Hematopoietic multipotent progenitor cell treated with erythropoietin and hydrocortisone succinate and interleukin-3 and kit ligand, for 15 days (in vitro differentiated cells): ENCODE results near the gene RNF138.
"Not testable (repeated sequence)": the region's sequence is repeated elsewhere in the genome, so short reads cannot be mapped to it uniquely, and the experiment has no call there.

Experiments used
- DNase-seq: peaks from one replicate; pipeline ENCODE4 v3.0.0-alpha.2; 2015; ENCODE audit warnings: low spot score

RNF138 gene

GRCh38 chr18:32173654-32174053 is 82.0 kb downstream of the RNF138 start:
- DNase-seq: no peak

- no peak for DNase-seq
Observed at GRCh38 chr18:32174719-32175118, 83.0 kb downstream of the RNF138 start.

- DNase-seq: no peak
Observed at GRCh38 chr18:32175265-32175664, 83.6 kb downstream of the RNF138 start.

- DNase-seq: not testable (repeated sequence)
Observed at GRCh38 chr18:32176745-32177144, 85.1 kb downstream of the RNF138 start.

- DNase-seq: no peak
Observed at GRCh38 chr18:32177530-32177929, 85.9 kb downstream of the RNF138 start.
